Measurements from ENCODE around the gene TMEM217.

The TMEM217 gene

GRCh38 chr6:37243131-37243815 lies 14.7 kb downstream of the TMEM217 start:
- no peak for DNase-seq

GRCh38 chr6:37242429-37243052 lies 15.4 kb downstream of the TMEM217 start:
- DNase-seq: no peak

GRCh38 chr6:37241775-37242428 lies 16.0 kb downstream of the TMEM217 start:
- no peak for DNase-seq

- DNase-seq: no peak
Measured at GRCh38 chr6:37241131-37241530, 16.8 kb downstream of the TMEM217 start.

- peak; percentile 79 for DNase-seq
Measured at GRCh38 chr6:37239950-37240713, 17.8 kb downstream of the TMEM217 start.

GRCh38 chr6:37239526-37239925 lies 18.4 kb downstream of the TMEM217 start:
- DNase-seq: no peak

GRCh38 chr6:37238381-37238780 lies 19.6 kb downstream of the TMEM217 start:
- DNase-seq: no peak

GRCh38 chr6:37237789-37238188 lies 20.2 kb downstream of the TMEM217 start:
- DNase-seq: no peak

GRCh38 chr6:37236921-37237320 lies 21.0 kb downstream of the TMEM217 start:
- no peak for DNase-seq

GRCh38 chr6:37233541-37233940 lies 24.4 kb downstream of the TMEM217 start:
- DNase-seq: no peak

- DNase-seq: no peak
Measured at GRCh38 chr6:37232430-37233017, 25.4 kb downstream of the TMEM217 start.

GRCh38 chr6:37230104-37230503 lies 27.8 kb downstream of the TMEM217 start:
- no peak for DNase-seq

GRCh38 chr6:37225350-37226169 lies 32.4 kb downstream of the TMEM217 start:
- DNase-seq: no peak

GRCh38 chr6:37222992-37223391 lies 35.0 kb downstream of the TMEM217 start:
- no peak for DNase-seq

- DNase-seq: peak; percentile 97
Measured at GRCh38 chr6:37222125-37222967, 35.6 kb downstream of the TMEM217 start.

- DNase-seq: no peak
Measured at GRCh38 chr6:37221585-37222124, 36.3 kb downstream of the TMEM217 start.

- DNase-seq: no peak
Measured at GRCh38 chr6:37218511-37218910, 39.4 kb downstream of the TMEM217 start.

- DNase-seq: no peak
Measured at GRCh38 chr6:37218061-37218460, 39.9 kb downstream of the TMEM217 start.

- no peak for DNase-seq
Measured at GRCh38 chr6:37212268-37212667, 45.7 kb downstream of the TMEM217 start.

GRCh38 chr6:37210313-37210968 lies 47.5 kb downstream of the TMEM217 start:
- DNase-seq: peak; percentile 73

All from NCI-H774 (cell line).